Esophagus muscularis mucosa (tissue), 4 donors: ENCODE data around the gene LRRC39.

Experiments
- CTCF ChIP-seq, 3 experiments: fragments of 200-600 bp in 2 of 3; fragments of 450-650 bp in 1 of 3; sonication (generic) in 2 of 3; IDR thresholded peaks; one replicate each; pipeline ENCODE4 v1.5.1; 2017 to 2019; ENCODE audit warnings: antibody characterized with exemption in 3 of 3, mild to moderate bottlenecking in 2 of 3, moderate library complexity in 1 of 3
- EP300 ChIP-seq: sonication (generic); formaldehyde crosslinking; IDR thresholded peaks from one replicate; pipeline ENCODE4 v1.6.1; 2017; ENCODE audit warnings: antibody characterized with exemption
- POLR2A ChIP-seq: fragments of 450-650 bp; IDR thresholded peaks from one replicate; pipeline ENCODE4 v1.6.1; 2017; ENCODE audit warnings: antibody characterized with exemption, moderate library complexity, mild to moderate bottlenecking, low read depth
- POLR2AphosphoS5 ChIP-seq, 2 donors: sonication (generic); formaldehyde crosslinking; IDR thresholded peaks; one replicate each; pipeline ENCODE4 v1.6.1; 2017; ENCODE audit warnings: antibody characterized with exemption in 2 of 2

DNA sequence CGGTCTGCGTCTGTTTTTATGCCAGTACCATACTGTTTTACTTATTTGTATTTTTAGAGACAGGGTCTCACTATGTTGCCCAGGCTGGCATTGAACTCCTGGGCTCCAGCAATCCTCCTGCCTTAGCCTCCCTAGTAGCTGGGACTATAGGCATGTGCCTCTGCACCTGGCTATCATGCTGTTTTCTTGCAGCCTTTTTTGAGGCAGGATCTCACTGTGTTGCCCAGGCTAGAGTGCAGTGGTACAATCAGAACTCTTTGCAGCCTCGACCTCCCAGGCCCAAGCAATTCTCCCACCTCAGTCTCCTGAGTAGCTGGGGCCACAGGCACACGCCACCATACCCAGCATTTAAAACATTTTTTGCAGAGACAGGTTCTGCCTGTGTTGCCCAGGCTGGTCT lies 5.3 kb upstream of the LRRC39 start:
- no peak for TF ChIP-seq CTCF (IDR thresholded peaks at IDR 0.05)
- TF ChIP-seq POLR2AphosphoS5 (IDR thresholded peaks at IDR 0.05) = no peak
- no peak for TF ChIP-seq EP300
- TF ChIP-seq POLR2A = no peak
